GF-D8 (cell line): ENCODE data around the gene PSME2.
"Not testable (repeated sequence)": the region's sequence is repeated elsewhere in the genome, so short reads cannot be mapped to it uniquely, and the experiment has no call there.

Experiments used
- DNase-seq: peaks from one replicate; lab custom pipeline; 2025; lab: John Stamatoyannopoulos, UW

Gene PSME2

GRCh38 chr14:24114532-24115421 lies 31.6 kb downstream of the PSME2 start, which contains the start of the genes DCAF11 and NRL:
Gene DCAF11 (plus strand): TSS chr14:24114777. CDS start chr14:24115595, 818 bp downstream.
Gene NRL (minus strand): TSS chr14:24114949. CDS start chr14:24082848, 32,101 bp downstream.
- peak; percentile 99 for DNase-seq

- peak; percentile 90 for DNase-seq
Observed at GRCh38 chr14:24113801-24114531, 32.4 kb downstream of the PSME2 start.

- DNase-seq: no peak
Observed at GRCh38 chr14:24113379-24113800, 33.0 kb downstream of the PSME2 start.

DNA sequence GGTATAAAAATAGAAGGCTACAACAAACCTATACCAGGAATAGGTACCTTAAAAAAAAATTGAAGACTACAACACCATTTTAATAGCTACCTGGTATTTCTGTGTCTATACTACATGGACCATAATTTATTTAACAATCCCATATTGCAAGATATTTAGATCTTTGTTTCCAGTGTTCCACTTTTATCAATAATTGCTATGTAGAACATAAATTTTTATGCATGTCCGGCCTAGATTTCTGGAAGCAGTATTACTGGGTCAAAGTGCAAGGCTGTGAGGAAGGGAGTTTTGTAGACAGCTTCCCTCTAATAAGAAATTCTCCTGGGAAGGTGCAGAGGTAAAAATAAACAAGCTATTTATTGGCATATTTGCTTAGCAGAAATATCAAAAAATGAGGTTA lies 35.9 kb downstream of the PSME2 start:
- no peak for DNase-seq

DNA sequence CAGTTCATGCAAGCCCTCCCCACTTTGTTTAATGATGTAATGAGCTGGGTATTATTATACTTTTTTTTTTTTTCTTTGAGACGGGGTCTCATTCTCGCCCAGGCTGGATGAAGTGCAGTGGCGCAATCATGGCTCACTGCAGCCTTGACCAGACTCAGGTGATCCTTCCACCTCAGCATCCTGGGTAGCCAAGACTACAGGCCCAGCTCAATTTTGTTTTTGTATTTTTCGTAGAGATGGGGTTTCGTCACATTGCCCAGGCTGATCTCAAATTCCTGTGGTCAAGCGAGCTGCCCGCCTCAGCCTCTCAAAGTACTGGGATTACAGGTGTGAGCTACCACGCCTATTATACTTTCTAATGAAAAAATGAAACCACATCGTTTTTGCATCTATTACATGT lies 36.4 kb downstream of the PSME2 start:
- no peak for DNase-seq

GRCh38 chr14:24108336-24108874 lies 38.0 kb downstream of the PSME2 start:
- no peak for DNase-seq

- no peak for DNase-seq
Observed at GRCh38 chr14:24106672-24107271, 39.6 kb downstream of the PSME2 start.

DNA sequence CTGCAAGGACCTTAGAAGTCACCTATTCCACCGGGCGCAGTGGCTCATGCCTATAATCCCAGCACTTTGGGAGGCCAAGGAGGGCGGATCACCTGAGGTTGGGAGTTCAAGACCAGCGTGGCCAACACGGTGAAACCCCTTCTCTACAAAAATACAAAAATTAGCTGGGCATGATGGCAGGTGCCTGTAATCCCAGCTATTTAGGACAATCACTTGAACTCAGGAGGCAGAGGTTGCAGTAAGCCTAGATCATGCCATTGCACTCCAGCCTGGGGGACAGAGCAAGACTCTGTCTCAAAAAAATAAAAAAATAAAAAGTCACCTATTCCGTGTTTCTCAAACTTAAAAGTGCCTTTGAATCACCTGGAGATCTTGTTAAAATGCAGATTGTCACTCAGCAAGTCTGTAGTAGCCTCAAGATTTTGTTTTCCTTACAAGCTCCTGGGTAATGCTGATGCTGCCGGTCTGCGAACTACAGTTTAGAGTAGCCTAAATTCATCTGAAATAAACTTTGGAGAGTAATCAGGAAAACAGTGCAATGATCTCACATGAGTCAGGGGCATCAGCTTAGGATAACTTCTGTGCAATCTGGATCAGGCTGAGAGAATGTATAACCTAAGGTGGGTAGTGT lies 40.7 kb downstream of the PSME2 start:
- DNase-seq: not testable (repeated sequence)

GRCh38 chr14:24103451-24103850 lies 43.0 kb downstream of the PSME2 start:
- no peak for DNase-seq

DNA sequence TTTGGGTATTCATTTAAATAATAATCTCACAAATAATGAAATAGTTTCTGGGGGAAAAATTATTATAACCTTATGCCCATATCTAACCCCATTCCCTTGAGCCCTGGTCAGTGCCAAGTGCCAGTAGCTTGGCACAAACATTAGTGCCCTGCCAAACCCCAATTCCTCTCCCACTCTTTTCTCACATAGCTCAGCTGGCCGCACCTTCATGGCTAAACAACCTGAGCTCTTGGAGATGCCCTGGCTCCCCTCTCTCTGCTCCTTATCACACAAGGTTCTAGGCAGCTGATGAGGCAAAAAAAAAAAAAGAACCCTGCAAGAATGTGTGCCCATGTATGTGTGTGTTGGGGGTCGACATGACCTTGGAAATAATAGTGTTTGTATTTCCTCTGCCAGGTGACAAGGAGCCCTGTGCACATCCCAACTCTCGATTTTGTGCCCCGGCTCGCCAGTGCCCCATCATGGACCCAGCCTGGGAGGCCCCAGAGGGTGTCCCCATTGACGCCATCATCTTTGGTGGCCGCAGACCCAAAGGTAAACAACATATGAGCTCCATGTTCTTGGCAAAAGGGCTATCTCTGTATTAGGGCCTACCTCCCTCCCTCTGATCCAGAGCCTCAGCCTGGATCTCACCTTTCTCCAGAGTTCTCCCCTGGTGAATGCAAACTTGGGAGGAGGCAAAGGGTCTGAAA lies 43.9 kb downstream of the PSME2 start:
- DNase-seq: no peak

- no peak for DNase-seq
Observed at GRCh38 chr14:24100982-24101494, 45.4 kb downstream of the PSME2 start.

GRCh38 chr14:24100197-24100981 lies 46.0 kb downstream of the PSME2 start:
- DNase-seq: peak; percentile 8

- no peak for DNase-seq
Observed at GRCh38 chr14:24098927-24099813, 47.2 kb downstream of the PSME2 start.

DNA sequence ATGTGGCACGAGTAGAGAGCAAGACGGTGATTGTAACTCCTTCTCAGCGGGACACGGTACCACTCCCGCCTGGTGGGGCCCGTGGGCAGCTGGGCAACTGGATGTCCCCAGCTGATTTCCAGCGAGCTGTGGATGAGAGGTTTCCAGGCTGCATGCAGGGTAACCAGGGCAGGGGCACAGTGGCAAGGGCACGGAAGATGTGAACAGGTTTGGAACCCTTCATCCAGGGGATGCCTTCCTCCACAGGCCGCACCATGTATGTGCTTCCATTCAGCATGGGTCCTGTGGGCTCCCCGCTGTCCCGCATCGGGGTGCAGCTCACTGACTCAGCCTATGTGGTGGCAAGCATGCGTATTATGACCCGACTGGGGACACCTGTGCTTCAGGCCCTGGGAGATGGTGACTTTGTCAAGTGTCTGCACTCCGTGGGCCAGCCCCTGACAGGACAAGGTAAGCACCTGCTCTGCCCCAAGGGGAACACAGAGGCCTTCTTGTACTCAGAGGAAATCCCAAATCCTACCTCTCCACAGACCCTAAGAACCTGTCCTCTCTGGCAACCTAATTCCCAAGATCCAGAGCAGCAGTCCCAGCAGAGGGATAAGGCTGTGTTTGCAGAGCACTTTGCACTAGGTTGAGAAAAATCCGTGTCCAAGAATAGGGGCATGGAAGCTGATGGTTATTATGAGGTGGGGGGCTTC lies 48.0 kb downstream of the PSME2 start:
- no peak for DNase-seq

DNA sequence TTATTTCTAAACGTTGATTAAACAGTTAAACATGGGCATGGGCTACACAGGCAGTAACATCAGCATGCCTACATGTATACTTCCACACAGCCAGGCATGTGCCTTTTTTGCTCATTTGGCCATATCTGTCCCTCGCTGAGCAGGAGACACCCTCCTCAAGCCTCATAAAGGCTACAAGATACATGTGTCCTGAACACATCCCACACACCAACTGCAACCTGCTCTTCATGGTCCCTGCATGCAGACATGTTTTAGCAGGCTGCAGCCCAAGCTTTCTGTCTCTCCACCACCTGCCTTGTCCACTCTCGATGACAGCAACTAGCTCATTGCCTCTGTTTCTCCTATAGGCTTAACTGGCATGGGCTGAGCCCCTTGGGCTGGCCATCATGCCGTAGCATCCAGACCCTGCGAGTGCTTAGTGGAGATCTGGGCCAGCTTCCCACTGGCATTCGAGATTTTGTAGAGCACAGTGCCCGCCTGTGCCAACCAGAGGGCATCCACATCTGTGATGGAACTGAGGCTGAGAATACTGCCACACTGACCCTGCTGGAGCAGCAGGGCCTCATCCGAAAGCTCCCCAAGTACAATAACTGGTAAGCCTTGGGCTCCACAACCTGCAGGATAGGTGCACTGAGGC lies 49.7 kb downstream of the PSME2 start:
- no peak for DNase-seq

GRCh38 chr14:24095271-24096068 lies 50.9 kb downstream of the PSME2 start:
- peak; percentile 11 for DNase-seq

DNA sequence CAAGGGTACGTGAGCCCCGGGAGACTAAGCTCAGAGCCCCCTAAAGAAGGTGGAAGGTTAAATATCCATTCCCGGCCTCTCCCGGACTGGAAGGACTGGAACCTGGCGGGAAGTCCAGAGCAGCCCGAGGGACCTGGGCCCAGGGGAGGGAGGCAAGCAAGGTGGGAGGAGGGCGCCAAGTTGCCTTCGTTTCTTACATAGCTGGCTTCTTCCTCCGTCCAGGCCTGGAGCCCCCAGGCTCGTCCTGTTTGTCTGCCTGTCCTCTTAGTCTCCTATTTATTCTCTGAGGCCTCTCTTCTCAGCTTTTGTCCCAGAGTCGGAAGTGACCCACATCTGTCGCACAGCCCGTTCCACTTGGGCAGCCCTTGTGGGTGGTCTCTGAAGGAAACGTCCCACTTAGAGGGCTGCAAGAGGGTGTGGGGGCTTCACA lies 51.6 kb downstream of the PSME2 start:
- no peak for DNase-seq
